HG02759 (cell line): Measurements from ENCODE around the gene TOR1AIP2.

Source experiments
- ATAC-seq: cut with Tn5 transposase; IDR thresholded peaks from one replicate; pipeline ENCODE4 v1.9.1; 2021; ENCODE audit warnings: mild to moderate bottlenecking, moderate library complexity; ENCODE audit not compliant: unreplicated experiment

Gene TOR1AIP2

DNA sequence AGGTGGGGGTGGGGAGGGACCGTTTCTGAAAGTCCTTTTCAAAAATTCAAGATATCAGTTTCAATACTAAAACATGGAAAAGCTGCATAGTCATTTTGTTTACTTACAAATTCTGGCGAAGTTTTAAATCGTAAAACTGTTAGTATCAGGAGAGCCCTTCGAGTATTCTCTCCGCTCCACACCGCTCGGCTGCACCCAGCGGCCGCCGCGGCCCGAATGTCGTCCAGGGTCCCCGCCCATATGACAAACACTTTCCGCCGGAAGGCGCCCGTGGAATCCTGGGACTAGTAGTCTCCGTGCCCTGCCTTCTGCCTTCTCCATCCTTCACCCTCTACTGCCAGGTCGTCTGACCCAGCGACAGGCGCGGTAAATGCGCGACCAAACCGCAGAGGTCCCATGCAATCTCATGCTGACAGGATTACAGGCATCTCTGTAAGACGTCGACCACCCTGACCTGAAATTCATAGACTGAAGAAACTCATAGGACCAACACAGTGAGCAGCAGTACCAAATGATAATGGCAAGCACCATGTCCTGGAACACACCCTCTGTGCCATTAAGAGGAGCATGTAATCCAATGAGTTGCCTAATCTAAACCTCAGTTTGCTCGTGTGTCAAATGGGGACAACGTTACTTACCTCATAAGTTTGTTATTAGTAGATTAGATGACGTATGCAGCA lies at the start of gene TOR1AIP2:
Gene TOR1AIP2 (minus strand): TSS at position 218 of the 680 bp plus-strand sequence. CDS start 25,138 bp downstream, outside the sequence.
- ATAC-seq: peak; percentile 63

GRCh38 chr1:179926850-179927205 lies 49.2 kb upstream of the TOR1AIP2 start:
- ATAC-seq: no peak

DNA sequence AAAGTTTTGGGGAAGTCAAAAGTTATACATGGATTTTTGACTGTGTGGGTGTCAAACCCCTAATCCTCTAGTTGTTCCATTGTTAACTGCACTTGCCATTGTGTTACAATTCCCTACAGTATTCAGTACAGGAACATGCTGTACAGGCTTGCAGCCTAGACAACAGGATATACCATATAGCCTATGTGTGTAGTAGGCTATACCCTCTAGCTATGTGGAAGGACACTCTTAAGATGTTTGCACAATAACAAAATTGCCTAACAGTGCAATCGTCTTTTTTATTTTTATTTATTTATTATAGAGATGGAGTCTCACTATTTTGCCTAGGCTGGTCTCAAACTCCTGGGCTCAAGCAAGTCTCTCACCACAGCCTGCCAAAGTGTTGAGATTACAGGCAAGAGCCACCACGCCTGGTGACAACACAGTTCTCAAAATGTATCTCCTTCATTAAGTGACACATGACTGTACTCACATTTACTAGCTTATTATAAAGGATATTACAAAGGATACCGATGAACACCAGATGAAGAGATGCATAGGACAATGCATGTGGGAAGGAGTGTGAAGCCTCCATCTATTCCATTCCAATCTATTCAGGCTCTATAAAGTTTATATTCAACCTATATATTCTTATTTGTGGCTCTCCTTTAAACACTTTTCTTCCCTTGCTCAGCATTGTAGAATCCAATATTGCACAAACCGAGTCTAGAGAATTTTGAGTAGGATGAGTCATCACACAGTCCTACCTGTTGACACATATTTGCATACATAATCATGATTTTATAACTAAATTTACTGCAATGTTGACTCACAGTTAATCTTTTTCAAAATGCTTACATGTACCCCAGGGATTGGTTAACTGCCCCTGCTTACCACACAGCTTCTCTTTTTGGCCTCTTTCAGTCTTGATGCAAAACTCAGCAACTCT lies 48.6 kb upstream of the TOR1AIP2 start:
- no peak for ATAC-seq

GRCh38 chr1:179925302-179925701 lies 47.7 kb upstream of the TOR1AIP2 start:
- ATAC-seq: no peak

DNA sequence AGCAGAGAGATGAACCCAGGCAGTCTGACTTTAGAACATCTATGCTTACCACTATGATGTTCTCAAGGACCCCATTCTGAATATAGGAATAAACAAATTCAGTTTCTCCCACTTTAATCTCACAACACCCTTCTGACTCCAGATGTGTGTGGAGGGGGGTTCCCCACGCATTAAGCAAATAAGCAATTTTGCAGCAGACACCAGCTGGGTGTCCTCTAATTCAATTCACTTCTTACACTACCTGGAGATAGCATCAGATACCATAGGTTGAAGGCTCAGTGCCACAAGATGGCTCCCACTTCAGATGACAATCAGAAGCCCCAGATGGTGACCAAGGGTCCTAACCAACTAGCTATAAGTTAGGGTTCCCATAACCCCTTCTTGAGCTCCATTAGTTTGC lies 46.7 kb upstream of the TOR1AIP2 start:
- no peak for ATAC-seq

DNA sequence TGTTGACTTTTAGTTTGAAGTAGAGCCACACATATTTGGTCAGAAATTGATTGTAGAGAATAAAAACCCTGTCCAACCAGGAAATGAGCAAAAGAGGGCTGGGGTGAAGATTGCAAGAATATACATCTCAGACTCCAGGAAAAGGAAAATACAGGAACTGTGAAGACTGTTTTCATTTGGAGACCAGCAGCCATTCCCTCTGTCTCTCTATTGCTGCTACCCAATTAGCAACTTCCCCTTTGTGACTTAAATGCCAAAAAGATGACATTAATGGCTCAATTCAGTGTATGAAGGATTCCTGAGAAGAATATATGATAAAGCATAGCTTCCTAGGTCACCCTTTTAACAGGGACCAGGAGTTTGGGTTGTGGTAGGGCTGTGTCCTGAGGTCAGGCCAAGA lies 45.4 kb upstream of the TOR1AIP2 start:
- no peak for ATAC-seq

DNA sequence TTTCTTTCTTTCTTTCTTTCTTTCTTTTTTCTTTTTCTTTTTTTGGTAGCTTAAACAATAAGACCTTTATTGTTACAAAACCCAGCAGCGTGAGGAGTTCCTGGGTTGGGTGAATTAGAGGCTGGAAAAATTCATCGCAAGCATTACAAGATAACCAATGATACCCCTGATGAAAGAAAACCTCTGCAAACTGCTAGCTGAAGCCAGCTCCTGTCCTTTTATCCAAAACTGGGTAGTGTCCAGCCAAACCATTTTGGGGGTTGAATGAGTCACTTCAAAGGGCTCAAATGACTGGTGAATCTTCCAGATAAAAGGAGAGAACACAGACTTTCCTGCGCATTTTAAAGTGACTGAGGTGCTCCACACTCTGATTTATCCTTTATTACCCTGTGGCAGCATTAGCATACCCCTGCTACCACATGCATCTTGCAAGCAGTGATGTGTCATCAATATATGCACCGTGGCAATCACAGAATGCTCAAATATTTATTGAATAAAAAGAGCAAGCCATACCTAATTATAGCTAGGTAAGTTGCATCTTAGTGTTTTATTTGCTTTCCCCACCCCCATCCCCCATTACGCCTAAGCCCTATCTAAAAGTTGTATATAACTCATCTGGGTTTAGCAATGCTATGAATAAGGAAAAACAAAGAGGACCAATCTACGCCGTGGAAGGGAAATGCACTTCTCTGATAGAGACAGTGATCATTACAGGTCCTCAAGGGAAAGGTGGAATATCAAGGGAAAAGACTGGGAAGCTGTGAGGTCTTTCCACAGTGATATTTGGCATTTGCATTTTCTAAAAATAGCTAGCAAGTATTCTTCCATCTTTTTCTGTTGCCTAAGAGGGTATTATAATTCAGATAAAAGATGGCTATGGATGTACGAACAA lies 44.6 kb upstream of the TOR1AIP2 start:
- ATAC-seq: no peak

GRCh38 chr1:179921472-179921871 lies 43.9 kb upstream of the TOR1AIP2 start:
- no peak for ATAC-seq

DNA sequence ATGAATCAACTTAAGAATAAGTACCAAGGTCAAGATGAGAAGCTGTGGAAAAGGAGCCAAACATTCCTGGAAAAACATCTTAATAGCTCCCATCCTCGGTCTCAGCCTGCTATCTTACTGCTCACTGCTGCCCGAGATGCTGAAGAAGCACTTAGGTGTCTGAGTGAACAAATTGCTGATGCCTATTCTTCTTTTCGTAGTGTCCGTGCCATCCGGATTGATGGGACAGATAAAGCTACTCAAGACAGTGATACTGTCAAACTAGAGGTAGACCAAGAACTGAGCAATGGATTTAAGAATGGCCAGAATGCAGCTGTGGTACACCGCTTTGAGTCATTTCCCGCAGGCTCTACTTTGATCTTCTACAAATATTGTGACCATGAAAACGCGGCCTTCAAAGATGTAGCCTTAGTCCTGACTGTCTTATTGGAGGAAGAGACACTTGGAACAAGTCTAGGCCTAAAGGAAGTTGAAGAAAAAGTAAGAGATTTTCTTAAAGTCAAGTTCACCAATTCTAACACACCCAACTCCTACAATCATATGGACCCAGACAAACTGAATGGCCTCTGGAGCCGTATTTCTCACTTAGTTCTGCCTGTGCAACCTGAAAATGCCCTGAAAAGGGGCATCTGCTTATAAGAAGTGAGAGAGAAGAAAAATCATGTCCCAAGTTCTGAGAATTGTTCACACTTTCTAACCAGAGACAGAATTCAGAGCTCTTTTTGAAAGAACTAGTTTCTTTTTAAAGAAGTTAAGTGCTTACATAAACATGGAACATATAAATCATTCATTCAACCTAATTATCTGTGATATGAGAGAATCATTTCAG lies 40.2 kb upstream of the TOR1AIP2 start:
- ATAC-seq: no peak

DNA sequence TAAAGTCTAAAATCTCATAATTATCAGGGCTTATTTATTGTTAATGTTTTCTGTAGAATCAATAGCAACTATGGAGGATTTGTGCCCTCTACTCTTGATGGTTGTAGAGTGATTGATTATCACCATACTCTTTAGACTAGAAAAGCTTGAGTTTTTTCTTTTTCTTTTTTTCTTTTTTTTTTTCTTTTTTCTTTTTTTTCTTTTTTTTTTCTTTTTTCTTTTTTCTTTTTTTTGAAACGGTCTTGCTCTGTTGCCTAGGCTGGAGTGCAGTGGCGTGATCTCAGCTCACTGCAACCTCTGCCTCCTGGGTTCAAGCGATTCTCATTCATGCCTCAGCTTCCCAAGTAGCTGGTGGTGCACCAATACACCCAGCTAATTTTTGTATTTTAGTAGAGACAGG lies 34.2 kb upstream of the TOR1AIP2 start:
- ATAC-seq: no peak

DNA sequence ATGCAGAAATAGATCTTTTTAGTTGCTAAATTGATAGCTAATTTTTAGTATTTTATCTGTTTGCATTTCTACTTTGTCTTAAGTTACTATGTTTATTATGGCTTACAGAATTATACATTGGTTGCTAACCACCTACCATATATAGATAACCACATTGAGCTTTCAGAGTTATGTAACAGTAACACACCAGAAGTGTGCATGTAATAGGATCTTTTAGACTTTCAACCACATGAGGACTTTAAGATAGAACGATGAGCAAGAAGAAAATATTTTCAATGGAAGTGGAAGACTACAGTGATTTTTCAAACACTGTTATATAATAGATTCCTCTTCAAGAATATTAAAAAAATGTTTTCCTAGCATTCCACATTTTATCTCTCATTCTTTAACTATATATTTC lies 33.3 kb upstream of the TOR1AIP2 start:
- ATAC-seq: no peak

DNA sequence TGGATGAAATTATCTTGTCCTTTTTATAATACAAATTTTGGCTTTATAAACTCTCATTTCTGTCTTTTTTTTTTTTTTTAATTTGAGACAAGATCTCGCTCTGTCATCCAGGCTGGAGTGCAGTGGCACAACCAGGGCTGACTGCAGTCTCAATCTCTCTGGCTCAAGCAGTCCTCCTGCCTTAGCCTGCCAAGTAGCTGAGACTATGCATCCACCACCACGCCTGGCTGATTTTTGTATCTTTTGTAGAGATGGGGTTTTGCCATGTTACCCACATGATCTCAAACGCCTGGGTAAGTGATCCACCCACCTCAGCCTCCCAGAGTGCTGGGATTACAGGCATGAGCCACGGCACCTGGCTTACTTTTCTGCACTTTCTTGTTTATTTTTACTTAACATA lies 12.0 kb upstream of the TOR1AIP2 start:
- no peak for ATAC-seq

DNA sequence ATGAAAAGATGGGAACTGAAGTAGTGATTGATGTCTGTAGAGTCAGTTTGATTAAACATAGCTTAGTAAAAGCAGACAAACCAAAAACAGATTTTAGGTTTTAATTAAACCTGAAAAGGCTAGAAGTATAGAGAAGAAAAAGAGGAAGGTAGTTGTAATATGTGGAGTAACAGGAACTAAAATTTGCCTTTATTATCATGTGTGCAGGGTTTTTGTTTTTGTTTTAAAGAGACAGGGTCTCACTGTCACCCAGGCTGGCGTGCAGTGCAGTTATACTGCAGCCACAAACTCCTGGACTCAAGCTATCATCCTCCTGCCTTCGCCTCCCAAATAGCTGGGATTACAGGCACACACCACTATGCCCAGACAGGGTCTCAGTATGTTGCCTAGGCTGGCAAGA lies 10.5 kb upstream of the TOR1AIP2 start:
- no peak for ATAC-seq

DNA sequence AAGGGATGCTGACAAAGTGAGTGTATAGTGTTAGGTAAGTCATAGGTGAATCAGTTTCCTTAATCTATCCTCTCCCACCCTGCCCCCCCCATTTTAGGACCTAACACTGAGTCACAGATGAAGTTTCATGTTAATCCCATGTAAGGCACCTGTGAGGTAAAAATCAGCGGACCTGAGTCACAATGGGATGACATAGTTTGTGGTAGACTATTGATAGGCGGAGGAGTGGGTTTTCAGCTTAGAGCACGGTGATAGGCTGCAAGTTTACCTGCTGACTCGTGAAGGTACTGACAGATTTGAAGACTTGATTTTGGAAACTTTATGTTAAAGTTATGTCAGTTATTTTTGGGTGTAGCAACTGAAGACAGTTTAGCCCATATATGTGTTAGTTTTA lies 6.1 kb upstream of the TOR1AIP2 start:
- no peak for ATAC-seq

DNA sequence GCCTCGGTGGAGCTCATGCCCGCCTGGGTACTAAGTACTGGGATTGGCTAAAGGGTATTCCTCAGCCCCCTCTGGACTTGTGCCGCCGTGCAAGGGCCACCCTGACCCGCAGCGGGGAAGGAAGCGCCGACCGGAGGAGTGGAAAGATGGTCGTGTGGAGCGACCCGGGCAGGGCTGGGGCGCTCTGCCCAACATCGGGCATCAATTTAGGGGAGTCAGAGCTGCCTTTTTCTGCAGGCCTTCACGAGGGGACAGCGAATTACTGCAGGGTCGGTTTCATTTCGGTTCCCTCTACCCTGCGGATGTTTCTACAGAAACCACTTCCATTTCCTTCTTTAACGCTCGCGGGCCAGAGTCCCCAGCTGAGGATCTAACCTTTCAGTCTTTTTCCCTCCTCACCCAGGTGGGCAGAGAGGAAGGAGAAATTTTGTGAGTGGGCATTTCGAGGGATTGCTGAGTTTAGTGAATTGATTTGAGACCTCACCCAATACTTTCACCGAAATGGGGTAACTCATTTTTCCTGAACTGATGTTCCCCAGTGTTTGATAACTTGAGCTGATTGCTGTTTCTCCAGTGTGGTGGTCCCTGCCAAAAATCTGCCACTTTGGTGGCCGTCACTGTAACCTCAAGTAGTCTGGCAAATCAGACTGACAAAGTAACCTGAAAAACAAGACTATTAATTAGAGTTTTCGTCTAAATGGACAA lies 5.6 kb upstream of the TOR1AIP2 start:
- ATAC-seq: no peak

DNA sequence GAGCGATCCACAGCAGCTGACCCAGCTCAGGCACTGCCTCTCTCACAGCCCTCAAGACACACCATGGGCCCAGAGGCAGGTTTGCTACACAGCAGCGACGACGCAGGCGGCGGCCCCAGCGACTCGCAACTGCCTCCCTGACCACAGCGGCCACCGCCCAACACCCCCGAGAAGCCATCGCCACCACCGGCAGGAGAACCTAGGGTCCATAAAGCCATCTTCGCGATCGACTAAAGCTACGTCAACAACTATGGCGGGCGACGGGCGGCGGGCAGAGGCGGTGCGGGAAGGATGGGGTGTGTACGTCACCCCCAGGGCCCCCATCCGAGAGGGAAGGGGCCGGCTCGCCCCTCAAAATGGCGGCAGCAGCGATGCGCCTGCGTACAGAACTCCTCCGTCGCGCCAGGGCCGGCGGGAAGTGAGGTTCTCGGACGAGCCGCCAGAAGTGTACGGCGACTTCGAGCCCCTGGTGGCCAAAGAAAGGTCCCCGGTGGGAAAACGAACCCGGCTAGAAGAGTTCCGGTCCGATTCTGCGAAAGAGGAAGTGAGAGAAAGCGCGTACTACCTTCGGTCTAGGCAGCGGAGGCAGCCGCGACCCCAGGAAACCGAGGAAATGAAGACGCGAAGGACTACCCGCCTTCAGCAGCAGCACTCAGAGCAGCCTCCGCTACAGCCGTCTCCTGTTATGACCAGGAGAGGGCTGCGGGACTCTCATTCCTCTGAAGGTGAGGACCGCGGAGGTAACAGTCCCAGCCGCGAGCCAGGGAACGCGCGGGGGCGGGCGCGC lies 4.8 kb upstream of the TOR1AIP2 start, which contains the start of gene TOR1AIP1:
Gene TOR1AIP1 (plus strand): TSS at position 33 of the 787 bp plus-strand sequence. CDS start 218 bp downstream, at position 251.
- peak; percentile 78 for ATAC-seq

DNA sequence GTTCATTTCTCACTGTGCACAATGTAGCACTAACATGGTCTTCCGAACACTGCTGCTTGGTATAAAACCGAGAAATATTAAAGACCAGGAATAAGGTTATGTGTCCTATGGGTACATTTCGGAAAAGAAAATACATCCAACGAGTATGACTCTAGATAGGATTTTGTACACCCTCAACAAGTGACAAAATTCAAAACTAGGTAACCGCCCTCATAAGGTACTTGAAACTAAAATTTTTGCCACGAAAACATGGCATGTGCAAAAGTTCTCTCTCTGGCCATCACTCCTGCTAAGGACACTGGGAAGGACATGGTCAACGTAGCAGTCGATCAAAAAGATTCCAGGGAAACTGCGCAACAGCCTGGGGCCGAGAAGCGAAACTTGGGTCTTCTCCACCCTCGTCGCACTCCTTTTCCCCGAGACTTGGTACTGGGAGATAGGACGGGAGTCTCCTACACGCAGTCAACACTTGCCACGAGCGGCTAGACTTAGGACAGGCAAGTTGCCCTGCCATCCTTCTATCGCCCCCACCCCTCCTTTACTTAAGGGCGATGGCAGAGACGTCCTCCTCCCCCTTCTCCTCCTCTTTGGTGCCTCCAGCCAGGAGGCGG lies 4.1 kb upstream of the TOR1AIP2 start:
- ATAC-seq: no peak

GRCh38 chr1:179879797-179880196 lies 2.2 kb upstream of the TOR1AIP2 start:
- no peak for ATAC-seq
